ENCODE results near the gene FLAD1.

Gene FLAD1

DNA sequence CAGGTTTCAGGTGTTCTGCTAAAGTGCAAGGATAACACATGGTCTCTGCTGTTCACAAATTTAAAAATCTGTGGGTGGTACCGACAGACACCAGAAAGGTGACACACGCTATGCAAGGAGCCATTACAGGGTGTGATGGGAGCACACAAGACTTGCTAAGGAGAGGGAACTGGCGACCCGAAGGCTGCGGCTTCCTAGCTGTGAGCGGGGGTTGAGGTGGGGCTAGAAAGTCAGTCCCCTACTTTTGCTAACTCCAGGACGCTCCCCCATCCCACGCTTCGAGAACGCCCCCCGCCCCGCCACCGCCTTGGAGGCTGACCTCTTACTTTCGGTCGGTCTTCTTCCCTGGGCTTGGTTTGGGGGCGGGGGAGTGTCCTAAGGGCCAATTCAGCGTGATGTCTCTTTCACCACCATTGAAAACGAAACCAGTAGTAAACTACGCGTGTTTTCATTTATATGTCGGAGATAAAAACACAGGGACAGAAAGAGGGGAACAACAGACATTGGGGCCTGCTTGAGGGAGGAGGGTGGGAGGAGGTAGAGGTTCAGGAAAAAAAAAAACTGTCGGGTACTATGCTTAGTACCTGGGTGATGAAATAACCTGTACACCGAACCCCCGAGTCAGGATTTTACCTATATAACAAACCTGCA is 7.6 kb upstream of the FLAD1 start:
- ChIA-PET CTCF (interaction anchor here (0.6 to 1.0 kb wide), 3 partner anchors 66 to 86 kb away, joined by 3 to 5 read pairs (median 4); partner anchors contain the start of gene ADAM15), POLR2A (interaction anchor here (2.2 to 6.0 kb wide), 3 partner anchors 8 to 26 kb away, joined by 9 to 66 read pairs (median 14); partner anchors contain the start of genes FLAD1, LENEP and ZBTB7B)
- H3K4me1 ChIP-seq (ENCODE audit: control insufficient read depth, insufficient read depth, low read length): peaks cover 9% of the 10 kb centered on the region
- TF ChIP-seq ZNF561 (tag by site-specific recombination; IDR thresholded peaks at IDR 0.05; ENCODE audit: borderline replicate concordance) (no peak), ZNF157 (tag by site-specific recombination; IDR thresholded peaks at IDR 0.05) (no peak), ZNF514 (tag by site-specific recombination; IDR thresholded peaks at IDR 0.05) (no peak), ZNF510 (tag by site-specific recombination; IDR thresholded peaks at IDR 0.05; ENCODE audit: insufficient replicate concordance) (no peak), HOXC10 (CRISPR knock-in tag; IDR thresholded peaks at IDR 0.05) (no peak), ZBTB17 (tag by site-specific recombination; IDR thresholded peaks at IDR 0.05) (no peak), ZNF391 (tag by site-specific recombination; IDR thresholded peaks at IDR 0.05; ENCODE audit: borderline replicate concordance, low read depth) (no peak), SP7 (tag by site-specific recombination; IDR thresholded peaks at IDR 0.05) (no peak), ZNF426 (tag by site-specific recombination; IDR thresholded peaks at IDR 0.05) (no peak), ZNF777 (tag by site-specific recombination; IDR thresholded peaks at IDR 0.05; ENCODE audit: borderline replicate concordance) (no peak), SP2 (tag by site-specific recombination; IDR thresholded peaks at IDR 0.05) (peak; percentile 87), ZNF76 (tag by site-specific recombination; IDR thresholded peaks at IDR 0.05; ENCODE audit: borderline replicate concordance, low read depth) (peak; percentile 57), SETDB1 (IDR thresholded peaks at IDR 0.05; ENCODE audit: insufficient read length, low read length) (no peak), KLF16 (tag by site-specific recombination; IDR thresholded peaks at IDR 0.05) (0 out of 2 replicates have a peak, but pooled peaks have one; percentile 15), ZNF146 (tag by site-specific recombination; IDR thresholded peaks at IDR 0.05) (no peak), ZNF175 (tag by site-specific recombination; IDR thresholded peaks at IDR 0.05) (no peak), ZNF776 (tag by site-specific recombination; IDR thresholded peaks at IDR 0.05; ENCODE audit: borderline replicate concordance) (no peak), PATZ1 (tag by site-specific recombination; IDR thresholded peaks at IDR 0.05) (peak; percentile 29; the same call in 1 of the 2 replicates), ZSCAN16 (tag by site-specific recombination; IDR thresholded peaks at IDR 0.05) (no peak), ZNF341 (tag by site-specific recombination; IDR thresholded peaks at IDR 0.05; ENCODE audit: low read depth) (no peak), EGR2 (tag by site-specific recombination; IDR thresholded peaks at IDR 0.05; ENCODE audit: low read depth) (peak; percentile 84), PRDM1 (tag by site-specific recombination; IDR thresholded peaks at IDR 0.05) (peak; percentile 85), ZBTB48 (tag by site-specific recombination; IDR thresholded peaks at IDR 0.05) (no peak), ZNF335 (tag by site-specific recombination; conservative IDR thresholded peaks at IDR 0.05) (no peak), ZNF37A (tag by site-specific recombination; IDR thresholded peaks at IDR 0.05) (no peak), ZSCAN30 (tag by site-specific recombination; IDR thresholded peaks at IDR 0.05) (no peak), PRDM10 (tag by site-specific recombination; IDR thresholded peaks at IDR 0.05) (peak; percentile 10; the same call in 1 of the 2 replicates), GLIS2 (tag by site-specific recombination; IDR thresholded peaks at IDR 0.05) (peak; percentile 32; the same call in 1 of the 2 replicates)
- TF ChIP-seq, protein P1, sequence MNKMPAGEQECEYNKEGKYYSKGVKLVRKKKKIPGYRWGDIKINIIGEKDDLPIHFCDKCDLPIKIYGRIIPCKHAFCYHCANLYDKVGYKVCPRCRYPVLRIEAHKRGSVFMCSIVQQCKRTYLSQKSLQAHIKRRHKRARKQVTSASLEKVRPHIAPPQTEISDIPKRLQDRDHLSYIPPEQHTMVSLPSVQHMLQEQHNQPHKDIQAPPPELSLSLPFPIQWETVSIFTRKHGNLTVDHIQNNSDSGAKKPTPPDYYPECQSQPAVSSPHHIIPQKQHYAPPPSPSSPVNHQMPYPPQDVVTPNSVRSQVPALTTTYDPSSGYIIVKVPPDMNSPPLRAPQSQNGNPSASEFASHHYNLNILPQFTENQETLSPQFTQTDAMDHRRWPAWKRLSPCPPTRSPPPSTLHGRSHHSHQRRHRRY (tag by site-specific recombination; IDR thresholded peaks at IDR 0.05): no peak
- TF ChIP-seq, protein P2, sequence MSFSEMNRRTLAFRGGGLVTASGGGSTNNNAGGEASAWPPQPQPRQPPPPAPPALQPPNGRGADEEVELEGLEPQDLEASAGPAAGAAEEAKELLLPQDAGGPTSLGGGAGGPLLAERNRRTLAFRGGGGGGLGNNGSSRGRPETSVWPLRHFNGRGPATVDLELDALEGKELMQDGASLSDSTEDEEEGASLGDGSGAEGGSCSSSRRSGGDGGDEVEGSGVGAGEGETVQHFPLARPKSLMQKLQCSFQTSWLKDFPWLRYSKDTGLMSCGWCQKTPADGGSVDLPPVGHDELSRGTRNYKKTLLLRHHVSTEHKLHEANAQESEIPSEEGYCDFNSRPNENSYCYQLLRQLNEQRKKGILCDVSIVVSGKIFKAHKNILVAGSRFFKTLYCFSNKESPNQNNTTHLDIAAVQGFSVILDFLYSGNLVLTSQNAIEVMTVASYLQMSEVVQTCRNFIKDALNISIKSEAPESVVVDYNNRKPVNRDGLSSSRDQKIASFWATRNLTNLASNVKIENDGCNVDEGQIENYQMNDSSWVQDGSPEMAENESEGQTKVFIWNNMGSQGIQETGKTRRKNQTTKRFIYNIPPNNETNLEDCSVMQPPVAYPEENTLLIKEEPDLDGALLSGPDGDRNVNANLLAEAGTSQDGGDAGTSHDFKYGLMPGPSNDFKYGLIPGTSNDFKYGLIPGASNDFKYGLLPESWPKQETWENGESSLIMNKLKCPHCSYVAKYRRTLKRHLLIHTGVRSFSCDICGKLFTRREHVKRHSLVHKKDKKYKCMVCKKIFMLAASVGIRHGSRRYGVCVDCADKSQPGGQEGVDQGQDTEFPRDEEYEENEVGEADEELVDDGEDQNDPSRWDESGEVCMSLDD (tag by site-specific recombination; IDR thresholded peaks at IDR 0.05): no peak

More for the DNA sequence above, 7.6 kb upstream of the FLAD1 start:
- no peaks in the 10 kb centered on the region for H3K9me3 ChIP-seq (ENCODE audit: control insufficient read depth, insufficient read depth, low read depth, low read length)
- H3K36me3 ChIP-seq (ENCODE audit: control insufficient read depth in 2 of 2, insufficient read depth in 1 of 2, low read length in 2 of 2): peaks cover 0 to 20% of the 10 kb centered on the region in 2 experiments; a peak in 2 of 3 replicates
- peak overlapping the region; percentile 67 for H3K4me3 ChIP-seq (ENCODE audit: low read depth, low read length)
- H3K27ac ChIP-seq (ENCODE audit: extremely low read depth, low read depth, low read length): peak overlapping the region; percentile 76; the same call in 1 of the 2 replicates

Data from HEK293 (cell line).